Loucy (cell line): ENCODE results near the gene RRP1B.

Experiments used
- H2AFZ ChIP-seq: fragments of 200-600 bp; sonication (generic); 2 replicates; pipeline ENCODE4 v1.6.0; 2016; ENCODE audit warnings: antibody characterized with exemption, mild to moderate bottlenecking, low read length, moderate library complexity
- H3F3A ChIP-seq: fragments of 200-600 bp; 2 replicates; pipeline ENCODE4 v1.6.0; 2016; ENCODE audit warnings: antibody characterized with exemption, low read depth, mild to moderate bottlenecking
- H3K27me3 ChIP-seq: fragments of 200-600 bp; sonication (generic); 2 replicates; pipeline ENCODE4 v1.6.1; 2014; ENCODE audit warnings: low read length, mild to moderate bottlenecking; ENCODE audit not compliant: insufficient read depth, poor library complexity, severe bottlenecking
- H3K36me3 ChIP-seq: fragments of 200-600 bp; sonication (generic); 2 replicates; pipeline ENCODE4 v1.6.1; 2016; ENCODE audit warnings: low read length; ENCODE audit not compliant: insufficient read depth
- H3K4me1 ChIP-seq: fragments of 200-600 bp; sonication (generic); 2 replicates; pipeline ENCODE4 v1.5.1; 2014; ENCODE audit warnings: low read length, mild to moderate bottlenecking; ENCODE audit not compliant: insufficient read depth, poor library complexity, severe bottlenecking
- H3K4me2 ChIP-seq: fragments of 200-600 bp; sonication (generic); 2 replicates; pipeline ENCODE4 v1.6.0; 2014; ENCODE audit warnings: antibody characterized with exemption, low read length, low read depth, mild to moderate bottlenecking; ENCODE audit not compliant: poor library complexity, severe bottlenecking
- H3K4me3 ChIP-seq: fragments of 200-600 bp; sonication (generic); 2 replicates; pipeline ENCODE4 v1.5.1; 2014; ENCODE audit warnings: low read length, mild to moderate bottlenecking, mixed read lengths; ENCODE audit not compliant: poor library complexity, severe bottlenecking
- H3K79me2 ChIP-seq: fragments of 200-600 bp; sonication (generic); 2 replicates; pipeline ENCODE4 v1.6.1; 2014; ENCODE audit warnings: low read length; ENCODE audit not compliant: insufficient read depth
- H3K9ac ChIP-seq: fragments of 200-600 bp; sonication (generic); 2 replicates; pipeline ENCODE4 v1.6.0; 2014; ENCODE audit warnings: mild to moderate bottlenecking, low read depth, low read length, moderate library complexity; ENCODE audit not compliant: poor library complexity, severe bottlenecking
- H3K9me2 ChIP-seq: fragments of 200-600 bp; sonication (generic); replicated peaks from 2 replicates; pipeline ENCODE4 v1.6.1; 2016; ENCODE audit warnings: low read depth, low read length, mixed read lengths
- H3K9me3 ChIP-seq: fragments of 200-600 bp; sonication (generic); 2 replicates; pipeline ENCODE4 v1.6.1; 2014; ENCODE audit warnings: mild to moderate bottlenecking, antibody characterized with exemption, low read length, low read depth; ENCODE audit not compliant: insufficient read depth
- H4K20me1 ChIP-seq: fragments of 200-600 bp; sonication (generic); 2 replicates; pipeline ENCODE4 v1.6.0; 2014; ENCODE audit warnings: antibody characterized with exemption, low read length, mild to moderate bottlenecking; ENCODE audit not compliant: insufficient read depth, poor library complexity, severe bottlenecking
- EZH2phosphoT487 ChIP-seq: fragments of 200-600 bp; IDR thresholded peaks from 2 replicates; pipeline ENCODE4 v1.6.1; 2018; ENCODE audit warnings: antibody characterized with exemption, mild to moderate bottlenecking, moderate library complexity, borderline replicate concordance
- TF ChIP-seq, protein P1 (sequence below): fragments of 200-600 bp; sonication (generic); conservative IDR thresholded peaks from 2 replicates; pipeline ENCODE4 v1.5.1; 2014; ENCODE audit warnings: mild to moderate bottlenecking, antibody characterized with exemption, low read length

The RRP1B gene

GRCh38 chr21:43718872-43719747 is 59.8 kb downstream of the RRP1B start, which contains the start of gene PDXK:
Gene PDXK (plus strand): TSS chr21:43719129. CDS start chr21:43719295, 166 bp downstream.
- no peak for TF ChIP-seq EZH2phosphoT487
- TF ChIP-seq, protein P1, sequence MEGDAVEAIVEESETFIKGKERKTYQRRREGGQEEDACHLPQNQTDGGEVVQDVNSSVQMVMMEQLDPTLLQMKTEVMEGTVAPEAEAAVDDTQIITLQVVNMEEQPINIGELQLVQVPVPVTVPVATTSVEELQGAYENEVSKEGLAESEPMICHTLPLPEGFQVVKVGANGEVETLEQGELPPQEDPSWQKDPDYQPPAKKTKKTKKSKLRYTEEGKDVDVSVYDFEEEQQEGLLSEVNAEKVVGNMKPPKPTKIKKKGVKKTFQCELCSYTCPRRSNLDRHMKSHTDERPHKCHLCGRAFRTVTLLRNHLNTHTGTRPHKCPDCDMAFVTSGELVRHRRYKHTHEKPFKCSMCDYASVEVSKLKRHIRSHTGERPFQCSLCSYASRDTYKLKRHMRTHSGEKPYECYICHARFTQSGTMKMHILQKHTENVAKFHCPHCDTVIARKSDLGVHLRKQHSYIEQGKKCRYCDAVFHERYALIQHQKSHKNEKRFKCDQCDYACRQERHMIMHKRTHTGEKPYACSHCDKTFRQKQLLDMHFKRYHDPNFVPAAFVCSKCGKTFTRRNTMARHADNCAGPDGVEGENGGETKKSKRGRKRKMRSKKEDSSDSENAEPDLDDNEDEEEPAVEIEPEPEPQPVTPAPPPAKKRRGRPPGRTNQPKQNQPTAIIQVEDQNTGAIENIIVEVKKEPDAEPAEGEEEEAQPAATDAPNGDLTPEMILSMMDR, result no peak
- H3K9me2 ChIP-seq, result no peaks in the 10 kb centered on the region
- peaks cover 25% of the 10 kb centered on the region for H3K4me1 ChIP-seq
- no peaks in the 10 kb centered on the region for H3K27me3 ChIP-seq
- H3F3A ChIP-seq, result no peaks in the 10 kb centered on the region
- H2AFZ ChIP-seq, result peak within 1 kb of the TSS; percentile 90
- peak within 1 kb of the TSS; percentile 75 for H3K4me3 ChIP-seq
- H3K9me3 ChIP-seq, result no peaks in the 10 kb centered on the region
- H3K79me2 ChIP-seq, result peaks cover 45% of the 10 kb centered on the region
- peaks cover 19% of the 10 kb centered on the region for H4K20me1 ChIP-seq
- H3K9ac ChIP-seq, result peak within 1 kb of the TSS; percentile 81
- no peaks in the 10 kb centered on the region; the same call in 1 of the 2 replicates for H3K36me3 ChIP-seq
- H3K4me2 ChIP-seq, result peak within 1 kb of the TSS; percentile 97

GRCh38 chr21:43719748-43720538 is 60.6 kb downstream of the RRP1B start:
- Histone ChIP-seq H3K9ac (peak overlapping the region; percentile 81), H4K20me1 (peaks cover 19% of the 10 kb centered on the region), H2AFZ (peak overlapping the region; percentile 90; the same call in 1 of the 2 replicates), H3K79me2 (peaks cover 48% of the 10 kb centered on the region), H3K4me3 (peak overlapping the region; percentile 75), H3K36me3 (no peaks in the 10 kb centered on the region; the same call in 1 of the 2 replicates), H3K4me2 (peak overlapping the region; percentile 97), H3K27me3 (no peaks in the 10 kb centered on the region), H3K9me3 (no peaks in the 10 kb centered on the region), H3F3A (no peaks in the 10 kb centered on the region), H3K4me1 (peaks cover 25% of the 10 kb centered on the region), H3K9me2 (no peaks in the 10 kb centered on the region)
- TF ChIP-seq, protein P1, result no peak
- TF ChIP-seq EZH2phosphoT487, result no peak

DNA sequence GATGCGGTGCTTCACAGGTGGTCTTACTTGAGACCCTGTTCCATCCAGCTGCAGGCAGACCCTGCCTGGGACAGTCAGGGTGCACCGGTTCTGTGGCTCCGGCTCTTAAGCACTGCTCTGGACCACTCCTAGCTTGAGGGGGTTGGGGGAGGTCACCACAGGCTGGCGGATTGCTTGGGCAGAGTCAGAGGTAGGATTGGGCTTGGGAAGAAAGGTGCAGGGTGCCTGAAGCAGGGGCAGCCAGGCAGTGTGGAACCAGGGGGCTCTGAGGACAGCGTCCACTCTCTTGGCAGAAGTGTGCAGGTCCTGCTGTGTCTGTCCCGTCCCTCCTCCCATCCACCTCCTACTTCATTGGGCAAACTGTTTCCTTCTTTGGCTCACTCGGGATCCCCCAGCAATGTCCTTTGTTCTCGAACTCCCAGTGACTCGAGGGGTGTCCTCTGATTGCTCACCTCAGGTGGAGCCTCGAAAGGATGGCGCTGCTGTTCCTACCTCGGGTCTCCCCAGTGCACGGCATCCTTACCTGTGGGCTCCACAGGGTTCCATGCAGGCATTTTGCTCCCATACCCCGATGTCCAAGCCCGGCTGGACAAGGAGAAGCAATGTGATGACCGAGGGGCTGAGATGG is 61.3 kb downstream of the RRP1B start:
- H3K9me3 ChIP-seq, result no peaks in the 10 kb centered on the region
- H4K20me1 ChIP-seq, result peaks cover 19% of the 10 kb centered on the region
- no peaks in the 10 kb centered on the region for H3K9me2 ChIP-seq
- peak overlapping the region; percentile 81 for H3K9ac ChIP-seq
- H3K4me3 ChIP-seq, result peak overlapping the region; percentile 75
- no peaks in the 10 kb centered on the region for H3K27me3 ChIP-seq
- 0 out of 2 replicates have a peak, but pooled peaks cover under 1% of the 10 kb centered on the region for H3F3A ChIP-seq
- H3K4me1 ChIP-seq, result peaks cover 27% of the 10 kb centered on the region
- H3K36me3 ChIP-seq, result no peaks in the 10 kb centered on the region; the same call in 1 of the 2 replicates
- H3K4me2 ChIP-seq, result peak overlapping the region; percentile 97
- H2AFZ ChIP-seq, result no peak overlapping the region
- H3K79me2 ChIP-seq, result peaks cover 52% of the 10 kb centered on the region
- no peak for TF ChIP-seq EZH2phosphoT487
- TF ChIP-seq, protein P1, result no peak
